ENCODE measurements around the gene NTM. TPM values are rescaled to one million over a fixed set of nuclear protein-coding genes. Genes with fewer than 3 reads are reported as not detected.

NTM gene
- total and polyA plus RNA-seq, 2 of the 8 experiments (the other 6 are each of a cell fraction or from before 2014, with no cell fraction given): 13.4 to 20.0 TPM

DNA sequence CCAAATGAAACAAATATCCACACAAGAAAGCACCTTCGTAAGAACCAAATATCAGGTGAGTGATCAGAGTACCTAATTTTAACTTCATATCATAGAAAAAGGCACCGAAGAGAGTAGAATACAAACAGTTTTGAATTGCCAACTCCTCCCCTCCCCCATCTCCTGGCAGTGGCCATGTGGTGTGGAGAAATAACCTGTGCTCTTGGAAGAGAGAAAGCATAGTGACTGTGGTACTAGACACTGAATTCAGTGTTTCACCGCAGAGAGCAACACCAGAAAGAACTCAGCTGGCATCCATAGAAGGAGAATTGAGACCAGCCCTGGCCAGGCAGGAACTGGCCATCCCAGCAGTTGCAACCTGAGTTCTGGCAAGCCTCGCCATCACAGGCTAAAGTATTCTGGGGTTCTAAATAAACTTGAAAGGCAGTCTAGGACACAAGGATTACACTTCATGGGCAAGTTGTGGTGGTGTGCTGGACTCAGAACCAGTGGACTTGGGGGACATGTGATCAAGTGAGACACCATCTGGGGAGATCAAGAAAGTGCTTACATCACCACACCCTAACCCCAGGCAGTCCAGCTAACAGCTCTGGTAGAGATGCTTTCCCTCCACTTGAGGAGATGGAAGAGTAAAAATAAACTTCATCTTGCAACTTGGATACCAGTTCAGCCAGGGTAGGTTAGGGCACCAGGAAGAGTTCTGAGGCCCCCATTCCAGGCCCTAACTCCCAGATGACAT lies 1003.2 kb downstream of the NTM start (continued):
- TF ChIP-seq CHD7 (IDR thresholded peaks at IDR 0.05; ENCODE audit: insufficient replicate concordance, low read length) (no peak), PHF8 (conservative IDR thresholded peaks at IDR 0.05; ENCODE audit: low read depth, low read length) (no peak), SIRT6 (IDR thresholded peaks at IDR 0.05; ENCODE audit: low read length) (no peak), NANOG (IDR thresholded peaks at IDR 0.05; ENCODE audit: insufficient read depth, low read depth, low read length, poor library complexity, severe bottlenecking) (no peak), POLR2A (IDR thresholded peaks at IDR 0.05; ENCODE audit: control extremely low read depth in 1 of 2, low read depth in 2 of 2, low read length in 2 of 2) (no peak), FOSL1 (IDR thresholded peaks at IDR 0.05; ENCODE audit: insufficient read depth, low read depth, low read length) (no peak), TAF1 (IDR thresholded peaks at IDR 0.05; ENCODE audit: low read depth, low read length) (no peak), SIN3A (conservative IDR thresholded peaks at IDR 0.05 in 1 of 2, IDR thresholded peaks at IDR 0.05 in 1 of 2; ENCODE audit: low read depth in 1 of 2, low read length in 2 of 2) (no peak), EGR1 (IDR thresholded peaks at IDR 0.05; ENCODE audit: borderline replicate concordance, low read depth, low read length) (no peak)
- TF ChIP-seq, protein P1, sequence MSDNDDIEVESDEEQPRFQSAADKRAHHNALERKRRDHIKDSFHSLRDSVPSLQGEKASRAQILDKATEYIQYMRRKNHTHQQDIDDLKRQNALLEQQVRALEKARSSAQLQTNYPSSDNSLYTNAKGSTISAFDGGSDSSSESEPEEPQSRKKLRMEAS (IDR thresholded peaks at IDR 0.05): no peak
